RWPE2 (cell line): Measurements from ENCODE around the gene SAMD7.

Source experiments
- ATAC-seq: fragments of 200-7000 bp; cut with Tn5 transposase; 3 replicates; pipeline ENCODE4 v1.9.1; 2021; ENCODE audit warnings: low read depth
- DNase-seq: peaks from one replicate; pipeline ENCODE4 v3.0.0-alpha.2; 2020; ENCODE audit warnings: low spot score
- H3K27ac ChIP-seq: fragments of 450-650 bp; 2 replicates; pipeline ENCODE4 v1.5.1; 2017; ENCODE audit warnings: mild to moderate bottlenecking; ENCODE audit not compliant: poor library complexity, severe bottlenecking
- H3K27me3 ChIP-seq: fragments of 250-450 bp; sonication (Bioruptor Pico); 2 replicates; pipeline ENCODE4 v1.5.1; 2021; ENCODE audit warnings: mild to moderate bottlenecking, moderate library complexity; ENCODE audit not compliant: insufficient read depth, poor library complexity, severe bottlenecking
- H3K36me3 ChIP-seq: fragments of 250-450 bp; sonication (Bioruptor Pico); 2 replicates; pipeline ENCODE4 v1.5.1; 2020; ENCODE audit warnings: low read depth, mild to moderate bottlenecking, moderate library complexity
- H3K4me1 ChIP-seq: fragments of 250-450 bp; sonication (Bioruptor Pico); 2 replicates; pipeline ENCODE4 v1.5.1; 2021; ENCODE audit warnings: mild to moderate bottlenecking, moderate library complexity; ENCODE audit not compliant: insufficient read depth, poor library complexity, severe bottlenecking
- H3K4me3 ChIP-seq: fragments of 250-450 bp; sonication (Bioruptor Pico); 2 replicates; pipeline ENCODE4 v1.5.1; 2021; ENCODE audit warnings: mild to moderate bottlenecking, moderate library complexity; ENCODE audit not compliant: severe bottlenecking
- H3K9me3 ChIP-seq: fragments of 250-450 bp; sonication (Bioruptor Pico); 2 replicates; pipeline ENCODE4 v1.5.1; 2021; ENCODE audit warnings: mild to moderate bottlenecking, moderate library complexity; ENCODE audit not compliant: severe bottlenecking
- CTCF ChIP-seq: fragments of 450-650 bp; IDR thresholded peaks from one replicate; pipeline ENCODE4 v1.5.1; 2017; ENCODE audit warnings: mild to moderate bottlenecking, moderate library complexity; ENCODE audit not compliant: poor library complexity, severe bottlenecking

Gene SAMD7

GRCh38 chr3:169907476-169907875 is 3.9 kb upstream of the SAMD7 start:
- no peak overlapping the region for H3K27ac ChIP-seq
- H3K27me3 ChIP-seq: peaks cover 3% of the 10 kb centered on the region
- ATAC-seq (no peak), DNase-seq (no peak)
- H3K36me3 ChIP-seq: no peaks in the 10 kb centered on the region
- no peak for TF ChIP-seq CTCF
- H3K4me1 ChIP-seq: no peaks in the 10 kb centered on the region
- H3K4me3 ChIP-seq: no peak overlapping the region
- no peaks in the 10 kb centered on the region for H3K9me3 ChIP-seq

GRCh38 chr3:169907944-169908343 is 3.4 kb upstream of the SAMD7 start:
- DNase-seq: no peak

GRCh38 chr3:169913323-169913722 is 2.0 kb downstream of the SAMD7 start:
- H3K4me3 ChIP-seq: no peak overlapping the region

More at GRCh38 chr3:169907944-169908343, 3.4 kb upstream of the SAMD7 start:
- Histone ChIP-seq H3K4me3 (no peak overlapping the region), H3K27me3 (peaks cover 3% of the 10 kb centered on the region), H3K4me1 (no peaks in the 10 kb centered on the region), H3K9me3 (no peaks in the 10 kb centered on the region), H3K27ac (no peak overlapping the region), H3K36me3 (no peaks in the 10 kb centered on the region)
- ATAC-seq: no peak
- TF ChIP-seq CTCF: no peak

GRCh38 chr3:169914321-169914720 is 2.9 kb downstream of the SAMD7 start:
- Histone ChIP-seq H3K9me3 (no peaks in the 10 kb centered on the region), H3K4me1 (no peaks in the 10 kb centered on the region), H3K27me3 (no peaks in the 10 kb centered on the region), H3K4me3 (no peak overlapping the region), H3K36me3 (no peaks in the 10 kb centered on the region), H3K27ac (no peak overlapping the region)
- TF ChIP-seq CTCF: no peak
- no peak for DNase-seq
- no peak for ATAC-seq

More at GRCh38 chr3:169913323-169913722, 2.0 kb downstream of the SAMD7 start:
- H3K27ac ChIP-seq: no peak overlapping the region
- DNase-seq (no peak), ATAC-seq (no peak)
- no peaks in the 10 kb centered on the region for H3K36me3 ChIP-seq
- no peaks in the 10 kb centered on the region for H3K4me1 ChIP-seq
- H3K27me3 ChIP-seq: no peaks in the 10 kb centered on the region
- TF ChIP-seq CTCF: no peak
- no peaks in the 10 kb centered on the region for H3K9me3 ChIP-seq

- DNase-seq (no peak), ATAC-seq (no peak)
Measured at GRCh38 chr3:169923189-169923588, 11.8 kb downstream of the SAMD7 start.

More at GRCh38 chr3:169923189-169923588, 11.8 kb downstream of the SAMD7 start:
- Histone ChIP-seq H3K4me1 (no peaks in the 10 kb centered on the region), H3K4me3 (no peak overlapping the region), H3K27me3 (no peaks in the 10 kb centered on the region), H3K27ac (no peak overlapping the region), H3K9me3 (no peaks in the 10 kb centered on the region), H3K36me3 (no peaks in the 10 kb centered on the region)
- no peak for TF ChIP-seq CTCF
